IPS-18c (cell line): ENCODE measurements around the gene GINS1.

ENCODE experiments used
- H3K4me3 ChIP-seq: 2 replicates; pipeline ENCODE4 v1.7.0; 2013; ENCODE audit warnings: low read depth, mild to moderate bottlenecking, low read length, moderate library complexity; ENCODE audit not compliant: insufficient read depth
- H3K9me3 ChIP-seq: one replicate; pipeline ENCODE4 v1.6.1; 2013; ENCODE audit warnings: mild to moderate bottlenecking, low read length, moderate library complexity; ENCODE audit not compliant: control insufficient read depth, insufficient read depth

Gene GINS1

DNA sequence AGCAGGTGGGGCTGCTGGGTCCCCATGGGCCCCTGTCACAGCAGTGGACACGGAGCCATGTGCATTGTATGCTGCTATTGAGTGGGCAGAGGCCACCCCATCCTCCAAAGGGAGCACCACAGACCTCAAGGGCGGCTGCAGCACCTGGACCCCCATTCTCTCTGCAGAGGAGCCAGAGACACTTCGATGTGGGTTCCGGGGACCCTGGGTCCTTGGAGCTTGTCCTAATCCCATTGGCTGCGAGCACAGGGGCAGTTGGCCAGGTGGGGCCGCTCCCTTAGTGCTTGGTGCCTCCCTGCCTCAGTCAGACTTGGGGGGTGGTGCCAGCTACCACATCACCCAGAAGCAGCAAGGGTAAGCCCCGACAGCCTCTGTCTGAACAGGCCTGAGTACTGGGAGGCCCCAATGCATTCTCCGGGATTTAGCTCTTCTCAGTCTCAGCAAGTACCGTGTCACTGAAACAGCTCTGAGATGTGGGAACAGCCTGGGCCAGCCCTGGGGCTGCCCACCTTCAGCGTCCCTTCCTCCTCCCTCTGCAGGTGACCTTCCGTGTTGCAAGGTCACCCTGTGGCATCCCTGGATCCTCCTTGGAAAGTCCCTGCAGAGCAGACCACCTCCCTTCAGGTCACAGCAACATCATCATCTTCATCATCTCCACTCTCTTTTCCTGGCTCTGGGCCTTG is 73.9 kb downstream of the GINS1 start:
- no peak overlapping the region for H3K4me3 ChIP-seq
- H3K9me3 ChIP-seq, result no peaks in the 10 kb centered on the region

- no peak overlapping the region for H3K4me3 ChIP-seq
- H3K9me3 ChIP-seq, result no peaks in the 10 kb centered on the region
Measured at GRCh38 chr20:25481918-25482253, 74.4 kb downstream of the GINS1 start.

DNA sequence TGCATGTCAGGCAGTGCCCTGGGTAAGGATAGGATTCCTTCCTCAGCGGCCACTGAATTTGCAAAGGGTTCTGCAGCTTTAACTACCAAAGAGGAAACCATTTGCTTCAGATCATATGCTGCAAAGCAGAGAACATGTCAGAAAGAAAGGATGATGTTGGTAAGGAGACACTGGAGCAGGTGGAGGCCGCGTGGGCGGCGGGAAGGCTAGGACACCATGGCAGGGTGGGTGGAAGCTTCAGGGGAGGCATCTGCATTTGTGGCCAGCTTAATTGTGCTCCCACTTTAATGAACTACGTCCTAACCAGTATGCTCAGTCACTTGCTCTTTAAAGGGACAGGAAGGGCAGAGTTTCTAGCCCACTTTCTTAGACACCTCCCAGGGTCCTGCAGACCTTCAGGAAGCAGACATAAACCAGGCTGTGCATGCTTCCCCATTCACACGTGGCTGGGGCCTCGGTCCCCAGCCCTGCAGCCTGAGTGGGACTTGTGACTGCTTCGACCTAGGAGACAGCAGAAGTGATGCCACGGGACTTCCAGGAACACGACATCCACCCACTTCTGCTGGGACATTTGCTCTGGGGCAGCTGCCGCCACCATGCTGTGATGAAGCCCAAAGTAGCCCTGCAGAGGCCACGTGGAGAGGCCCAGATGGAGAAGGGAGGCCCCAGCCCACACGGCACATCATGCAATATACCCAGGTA is 76.1 kb downstream of the GINS1 start:
- Histone ChIP-seq H3K4me3 (no peak overlapping the region), H3K9me3 (no peaks in the 10 kb centered on the region)

DNA sequence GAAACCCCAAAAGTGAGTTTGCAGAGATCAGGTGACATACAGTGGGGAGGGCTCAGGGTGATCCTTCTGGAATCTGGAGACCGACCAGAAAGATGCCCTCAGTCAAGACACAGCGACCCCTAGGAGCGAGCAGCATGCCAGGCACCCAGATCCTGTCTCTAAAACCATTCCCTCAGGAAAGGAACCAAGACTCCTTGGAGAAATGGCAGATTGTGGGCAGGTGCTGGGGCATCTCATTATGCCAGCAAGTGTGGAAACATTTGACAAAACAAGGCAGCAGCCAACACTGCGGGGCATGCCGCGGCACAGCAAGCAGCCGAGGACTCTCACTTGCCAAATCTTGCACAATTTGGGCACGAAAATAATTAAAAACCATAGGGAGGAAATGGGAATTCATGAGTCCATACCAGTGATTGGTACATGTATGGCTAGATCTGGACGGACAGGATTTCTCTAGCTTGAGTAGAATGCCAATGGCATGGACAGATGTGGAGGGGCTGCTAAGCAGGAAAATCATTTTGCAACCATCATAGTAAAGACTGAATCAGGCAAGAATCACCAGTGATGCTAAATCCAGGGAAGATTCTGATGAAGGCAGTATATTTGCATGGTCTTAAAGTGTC is 76.9 kb downstream of the GINS1 start:
- no peaks in the 10 kb centered on the region for H3K9me3 ChIP-seq
- no peak overlapping the region for H3K4me3 ChIP-seq

DNA sequence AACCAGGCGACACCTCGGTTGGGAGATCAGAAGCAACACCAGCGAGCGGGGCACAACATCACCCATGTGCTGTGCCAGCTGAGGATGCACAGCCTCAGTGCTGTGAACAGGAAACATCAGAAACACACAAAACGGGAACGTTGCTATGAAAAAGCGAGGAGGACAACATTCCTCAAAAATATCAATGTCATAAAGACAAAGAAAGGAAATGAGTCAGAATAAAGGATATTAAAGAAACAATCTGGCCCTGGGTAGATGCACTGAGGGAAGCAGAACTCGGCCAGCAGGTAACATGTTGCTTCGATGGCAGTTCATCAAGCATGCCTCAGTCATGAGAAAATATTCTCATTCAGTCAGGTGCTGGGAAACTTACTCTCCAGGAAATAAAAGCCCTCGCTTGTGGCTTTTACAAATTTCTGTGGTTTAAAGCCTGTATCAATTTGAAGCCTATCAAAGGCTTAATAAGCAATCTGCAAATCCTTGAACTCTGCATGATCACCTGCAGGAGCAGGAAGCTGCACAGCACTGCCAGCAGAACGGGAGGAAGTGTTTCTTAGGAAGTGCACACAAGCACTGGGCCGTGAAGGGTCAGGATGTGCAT is 77.5 kb downstream of the GINS1 start:
- no peak overlapping the region for H3K4me3 ChIP-seq
- H3K9me3 ChIP-seq, result no peaks in the 10 kb centered on the region

GRCh38 chr20:25485872-25486271 is 78.4 kb downstream of the GINS1 start:
- Histone ChIP-seq H3K4me3 (no peak overlapping the region), H3K9me3 (no peaks in the 10 kb centered on the region)

DNA sequence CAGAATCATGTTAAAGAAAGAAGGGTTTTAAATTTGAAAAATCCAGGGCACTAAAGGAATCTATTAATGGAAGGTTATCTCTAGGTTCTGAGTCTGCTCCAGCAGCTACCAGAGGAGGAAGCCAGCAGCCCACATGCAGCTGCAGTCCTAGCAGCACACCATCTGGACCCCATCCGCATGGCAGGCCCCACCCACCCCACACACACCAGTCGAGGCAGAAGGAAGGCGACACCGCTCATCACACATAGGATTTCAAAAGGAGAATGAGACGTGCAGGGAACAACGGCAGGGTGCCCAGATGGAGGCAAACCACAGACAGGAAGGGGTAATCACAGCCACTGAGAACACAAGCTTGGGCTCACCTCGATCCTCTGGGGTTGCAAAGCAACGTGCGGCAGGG is 78.9 kb downstream of the GINS1 start:
- Histone ChIP-seq H3K9me3 (no peaks in the 10 kb centered on the region), H3K4me3 (no peak overlapping the region)

DNA sequence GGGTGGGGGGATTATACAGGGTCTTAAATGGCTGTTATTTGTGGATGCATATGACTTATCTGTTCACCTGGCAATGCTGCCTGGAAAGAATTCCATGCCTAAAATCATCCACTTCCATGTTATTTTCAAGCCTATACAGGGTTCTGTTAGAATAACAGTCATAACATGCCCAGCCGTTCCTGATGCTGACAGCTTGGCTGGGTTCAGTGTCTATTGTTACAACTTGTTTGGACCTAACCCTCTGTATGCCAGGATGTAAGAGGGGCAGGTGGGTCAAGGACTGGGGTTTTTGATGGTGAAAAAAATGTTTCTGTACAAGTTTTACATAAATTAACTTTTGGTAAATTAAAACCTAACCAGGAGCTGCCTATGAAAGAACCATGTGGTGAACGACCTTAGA is 79.8 kb downstream of the GINS1 start:
- Histone ChIP-seq H3K4me3 (no peak overlapping the region), H3K9me3 (no peaks in the 10 kb centered on the region)

DNA sequence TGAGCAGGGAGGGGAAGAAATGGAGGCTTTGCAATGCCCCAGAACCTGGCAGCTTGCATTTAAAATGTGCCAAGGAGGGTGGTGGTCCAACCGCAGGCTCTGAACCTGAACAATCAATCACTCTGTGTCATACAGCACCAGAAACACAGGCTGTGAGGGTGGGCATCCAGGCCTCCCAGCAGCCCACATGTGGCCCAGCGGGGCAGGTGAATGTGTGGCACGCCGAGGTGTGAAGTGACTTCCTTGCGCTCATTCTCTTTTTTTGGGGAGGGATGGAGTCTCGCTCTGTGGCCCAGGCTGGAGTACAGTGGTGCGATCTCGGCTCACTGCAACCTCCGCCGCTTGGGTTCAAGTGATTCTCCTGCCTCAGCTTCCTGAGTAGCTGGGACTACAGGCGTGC is 80.5 kb downstream of the GINS1 start:
- Histone ChIP-seq H3K9me3 (no peaks in the 10 kb centered on the region), H3K4me3 (no peak overlapping the region)

- H3K4me3 ChIP-seq, result no peak overlapping the region
- no peaks in the 10 kb centered on the region for H3K9me3 ChIP-seq
Measured at GRCh38 chr20:25489221-25489871, 81.9 kb downstream of the GINS1 start.

GRCh38 chr20:25490656-25491445 is 83.4 kb downstream of the GINS1 start:
- H3K9me3 ChIP-seq, result no peaks in the 10 kb centered on the region

DNA sequence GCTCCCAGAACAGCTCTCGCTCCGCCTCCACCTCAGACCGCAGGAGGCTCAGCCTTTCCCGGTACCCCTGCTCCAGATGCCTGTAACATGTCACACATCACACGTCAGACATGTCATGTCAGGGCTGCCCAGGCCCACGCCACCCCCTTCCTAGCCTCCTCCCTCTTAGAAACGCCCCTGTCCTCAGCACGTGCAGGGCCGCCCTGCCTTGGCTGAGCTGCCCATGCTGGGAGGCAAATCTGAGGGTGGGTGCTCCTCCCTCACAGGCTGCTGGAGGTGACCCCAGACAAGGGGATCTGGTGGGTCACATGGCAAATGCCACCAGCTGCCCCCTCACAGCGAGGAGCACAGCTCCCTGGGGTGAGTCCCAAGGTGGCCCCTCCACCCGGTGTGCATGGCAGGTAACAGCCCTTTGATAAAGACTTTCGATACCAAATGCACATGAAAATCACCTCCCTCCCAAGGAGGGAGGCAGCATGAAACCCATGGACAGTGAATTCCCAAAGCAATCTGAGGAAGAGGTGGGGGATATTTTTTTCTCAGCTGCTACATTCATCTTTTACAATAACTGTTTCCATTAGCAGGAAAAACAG is 84.1 kb downstream of the GINS1 start:
- Histone ChIP-seq H3K9me3 (no peaks in the 10 kb centered on the region), H3K4me3 (no peak overlapping the region)

More at GRCh38 chr20:25490656-25491445, 83.4 kb downstream of the GINS1 start:
- no peak overlapping the region for H3K4me3 ChIP-seq

GRCh38 chr20:25493137-25493536 is 85.7 kb downstream of the GINS1 start:
- Histone ChIP-seq H3K9me3 (no peaks in the 10 kb centered on the region), H3K4me3 (no peak overlapping the region)

DNA sequence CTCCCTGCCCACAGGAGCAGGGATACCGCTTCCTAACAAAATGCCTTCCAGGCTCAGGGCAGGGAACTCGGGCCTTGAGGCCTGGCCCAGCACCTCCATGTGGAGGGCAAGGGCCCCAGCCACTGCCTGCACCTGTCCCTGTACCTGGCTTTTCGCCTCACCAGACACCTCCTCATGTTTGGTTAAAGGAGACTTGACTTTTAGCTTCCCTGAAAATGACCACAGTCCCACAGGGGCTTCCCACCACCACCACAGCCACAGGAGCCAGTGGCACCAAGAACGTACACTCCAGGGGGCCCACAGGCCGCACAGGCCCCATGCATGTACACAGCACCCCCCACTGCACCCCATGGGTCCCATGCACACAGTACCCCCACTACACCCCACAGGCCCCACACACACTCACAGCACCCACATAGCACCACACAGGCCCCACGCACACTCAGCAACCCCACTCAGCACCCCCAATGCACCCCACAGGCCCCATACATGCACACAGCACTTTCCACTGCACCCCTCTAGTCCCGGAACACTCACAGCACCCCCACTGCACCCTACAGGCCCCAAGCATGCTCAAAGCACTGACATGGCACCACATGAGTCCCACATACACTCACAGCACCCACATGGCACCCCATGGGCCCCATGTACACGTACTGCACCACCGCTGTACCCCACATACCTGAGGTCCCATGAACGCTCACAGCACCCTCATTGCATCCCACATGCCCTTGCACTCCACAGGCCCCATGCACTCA is 86.5 kb downstream of the GINS1 start:
- Histone ChIP-seq H3K4me3 (no peak overlapping the region), H3K9me3 (no peaks in the 10 kb centered on the region)

DNA sequence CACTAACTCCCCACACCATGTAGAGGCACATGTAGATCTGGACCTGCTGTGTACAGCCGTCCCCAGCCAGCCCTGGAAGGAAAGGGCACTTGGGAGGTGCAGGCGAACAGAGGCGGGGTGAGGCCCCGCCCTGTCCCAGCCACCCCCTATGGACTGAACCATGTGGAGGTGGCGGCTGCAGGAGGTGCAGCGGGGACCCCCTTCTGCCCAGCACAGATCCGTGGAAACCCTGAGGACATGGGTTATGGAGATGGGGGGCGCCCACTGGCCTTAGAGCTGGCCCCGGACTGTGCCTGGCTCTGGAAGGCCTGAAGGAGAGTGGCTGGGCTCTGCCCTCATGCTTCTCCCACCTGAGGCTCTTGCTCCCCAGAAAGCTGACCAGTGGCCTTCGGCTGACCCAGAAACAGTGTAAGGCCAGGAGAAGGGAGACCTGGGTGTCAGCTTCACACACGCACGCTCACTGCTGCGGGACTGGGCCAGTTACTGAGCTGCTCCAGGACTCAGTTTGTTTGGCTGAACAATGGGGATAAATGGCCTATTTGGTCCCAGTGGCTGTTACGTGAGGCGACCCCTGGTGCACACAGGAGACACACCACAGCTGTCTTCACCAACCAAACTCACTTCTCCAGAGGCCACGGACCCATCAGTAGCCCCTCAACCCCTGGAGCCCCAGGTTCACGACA is 87.2 kb downstream of the GINS1 start:
- Histone ChIP-seq H3K4me3 (no peak overlapping the region), H3K9me3 (no peaks in the 10 kb centered on the region)
